Measurements from ENCODE around the gene DDB1. TPM values are rescaled to one million over a fixed set of nuclear protein-coding genes. Genes with fewer than 3 reads are reported as not detected.

DDB1 gene
- total and polyA plus RNA-seq, 2 of the 13 experiments (the other 11 are each of a cell fraction or from before 2014, with no cell fraction given), result 217 to 266 TPM

DNA sequence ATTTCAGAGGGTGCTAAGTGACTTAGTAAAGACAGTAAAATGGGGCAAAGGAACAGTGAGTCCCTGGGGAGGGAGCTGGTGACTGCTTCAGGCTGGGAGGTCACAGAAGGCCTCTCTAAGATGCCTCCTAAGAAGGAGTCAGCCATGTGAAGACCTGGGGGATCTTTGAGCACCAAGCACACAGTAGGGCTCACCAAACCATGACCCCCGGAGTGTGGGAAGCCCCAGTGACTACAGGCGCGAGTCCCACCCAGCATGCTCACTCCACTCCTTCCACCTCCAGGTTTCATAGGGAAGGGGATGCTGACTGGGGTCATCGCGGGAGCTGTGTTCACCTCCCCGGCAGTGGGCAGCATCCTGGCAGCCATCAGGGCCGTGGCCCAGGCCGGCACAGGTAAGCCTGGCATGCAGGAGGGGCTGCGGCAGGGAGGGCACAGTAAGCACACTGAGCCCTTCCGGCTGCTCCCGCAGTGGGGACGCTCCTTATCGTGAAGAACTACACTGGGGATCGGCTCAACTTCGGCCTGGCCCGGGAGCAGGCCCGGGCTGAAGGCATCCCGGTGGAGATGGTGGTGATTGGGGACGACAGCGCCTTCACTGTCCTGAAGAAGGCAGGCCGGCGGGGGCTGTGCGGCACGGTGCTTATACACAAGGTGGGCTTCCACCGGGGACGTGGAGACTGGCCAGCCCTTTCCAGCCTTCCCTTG lies 6.0 kb upstream of the DDB1 start (continued):
- TF ChIP-seq ZBTB3 (CRISPR knock-in tag; IDR thresholded peaks at IDR 0.05; ENCODE audit: borderline replicate concordance, low read depth), result no peak
- no peak for TF ChIP-seq TMF1 (CRISPR knock-in tag; IDR thresholded peaks at IDR 0.05; ENCODE audit: low read depth)
- TF ChIP-seq ZNF781 (CRISPR knock-in tag; IDR thresholded peaks at IDR 0.05; ENCODE audit: borderline replicate concordance, not compliant biosample characterization), result no peak
- peak; percentile 61 for TF ChIP-seq AGO2 (optimal IDR thresholded peaks at IDR 0.05; ENCODE audit: low read depth, low read length)
- TF ChIP-seq CENPBD1 (CRISPR knock-in tag; IDR thresholded peaks at IDR 0.05; ENCODE audit: borderline replicate concordance, low read depth), result no peak
- TF ChIP-seq, protein P1, sequence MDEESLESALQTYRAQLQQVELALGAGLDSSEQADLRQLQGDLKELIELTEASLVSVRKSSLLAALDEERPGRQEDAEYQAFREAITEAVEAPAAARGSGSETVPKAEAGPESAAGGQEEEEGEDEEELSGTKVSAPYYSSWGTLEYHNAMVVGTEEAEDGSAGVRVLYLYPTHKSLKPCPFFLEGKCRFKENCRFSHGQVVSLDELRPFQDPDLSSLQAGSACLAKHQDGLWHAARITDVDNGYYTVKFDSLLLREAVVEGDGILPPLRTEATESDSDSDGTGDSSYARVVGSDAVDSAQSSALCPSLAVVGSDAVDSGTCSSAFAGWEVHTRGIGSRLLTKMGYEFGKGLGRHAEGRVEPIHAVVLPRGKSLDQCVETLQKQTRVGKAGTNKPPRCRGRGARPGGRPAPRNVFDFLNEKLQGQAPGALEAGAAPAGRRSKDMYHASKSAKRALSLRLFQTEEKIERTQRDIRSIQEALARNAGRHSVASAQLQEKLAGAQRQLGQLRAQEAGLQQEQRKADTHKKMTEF (CRISPR knock-in tag; IDR thresholded peaks at IDR 0.05), result no peak
- no peak for TF ChIP-seq PHF21A (CRISPR knock-in tag; IDR thresholded peaks at IDR 0.05)

DNA sequence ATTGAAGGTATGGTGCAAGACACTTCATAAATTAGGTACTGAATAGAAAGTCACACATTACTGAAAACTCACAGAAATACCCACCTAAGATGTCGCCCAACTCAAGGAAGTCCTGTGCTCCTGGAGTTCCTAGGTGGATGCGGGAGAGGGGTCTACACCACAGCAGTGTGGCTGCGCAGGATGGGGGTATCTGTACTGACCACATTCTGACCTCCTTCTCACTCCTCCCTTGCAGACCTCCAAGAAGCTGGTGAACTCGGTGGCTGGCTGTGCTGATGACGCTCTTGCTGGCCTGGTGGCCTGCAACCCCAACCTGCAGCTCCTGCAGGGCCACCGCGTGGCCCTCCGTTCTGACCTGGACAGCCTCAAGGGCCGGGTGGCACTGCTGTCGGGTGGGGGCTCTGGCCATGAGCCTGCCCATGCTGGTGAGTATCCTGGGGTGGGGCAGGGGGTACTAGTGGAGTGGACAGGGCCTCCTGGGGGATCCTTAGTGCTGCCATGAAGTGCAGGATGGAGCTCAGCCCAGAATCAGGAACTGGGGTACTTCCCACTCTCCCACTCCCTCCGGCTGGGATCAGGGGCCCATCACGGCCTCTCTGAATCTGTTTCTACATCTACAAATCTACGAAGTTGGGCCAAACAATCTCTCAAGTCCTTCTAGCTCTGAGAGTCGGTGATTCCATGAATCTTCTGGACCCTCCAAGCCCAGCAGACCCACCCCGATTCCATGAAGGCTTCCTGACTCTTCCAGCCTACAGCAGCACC lies 5.0 kb upstream of the DDB1 start:
- intact Hi-C loops (cut with micrococcal nuclease; ENCODE audit: unreplicated experiment) (loop anchor here (2.0 to 10.0 kb wide), 2 partner anchors 55 to 83 kb away; partner anchors contain the start of gene TMEM216), in situ Hi-C loops (cut with HindIII; ENCODE audit: extremely low pct_ligation_motif_present, low pct_unique_long_range_greater_than_20kb) (loop anchor here (5.0 kb wide), 1 partner anchor 49 kb away; no protein-coding TSS in a partner anchor)
- no TSS peak for BruUV-seq (replicated peaks)
- Histone ChIP-seq H3K4me2 (ENCODE audit: low read depth, low read length) (no peak overlapping the region), H3K4me3 (replicated peaks in 1 of 3; ENCODE audit: insufficient read depth in 1 of 3, low read depth in 2 of 3, low read length in 3 of 3) (no peak overlapping the region), H3K79me2 (ENCODE audit: insufficient read depth, low read length) (peaks cover 44% of the 10 kb centered on the region), H3K27me3 (ENCODE audit: control insufficient read depth in 1 of 2, insufficient read depth in 2 of 2, low read length in 2 of 2) (no peaks in the 10 kb centered on the region; a peak in 1 of 5 replicates), H3K4me1 (ENCODE audit: insufficient read depth, low read length) (peaks cover 33% of the 10 kb centered on the region), H4K20me1 (ENCODE audit: insufficient read depth, low read length) (0 out of 2 replicates have a peak, but pooled peaks cover 4% of the 10 kb centered on the region), H3K36me3 (replicated peaks in 1 of 2; ENCODE audit: control insufficient read depth in 1 of 2, insufficient read depth in 2 of 2, low read length in 2 of 2) (peaks cover 30 to 48% of the 10 kb centered on the region in 2 experiments), H3K27ac (ENCODE audit: extremely low read length, insufficient read depth, low read length) (no peak overlapping the region), H3K9me3 (ENCODE audit: low read length) (no peaks in the 10 kb centered on the region), H2AFZ (ENCODE audit: low read length) (no peak overlapping the region), H3K9ac (ENCODE audit: insufficient read depth, low read depth, low read length) (no peak overlapping the region)
- CTCF ChIA-PET (ENCODE audit: low intra/inter-chr PET ratio, low total read pairs), result interaction anchor here (4.1 kb wide), 1 partner anchor 47 kb away, joined by 69 read pairs; no protein-coding TSS in a partner anchor
- WGBS (ENCODE audit: low lambda C conversion rate), result 98% methylated on average over 11 of the region's 15 CpGs
- no peak for DNase-seq (ENCODE audit: low spot score)
- no peak for ATAC-seq
- POLR2A ChIA-PET, result interaction anchor here (1.0 to 1.3 kb wide), 4 partner anchors 11 to 54 kb away, joined by 3 to 5 read pairs (median 3); partner anchors contain the start of genes TMEM138 and TMEM216
- TF ChIP-seq AGO2 (optimal IDR thresholded peaks at IDR 0.05; ENCODE audit: low read depth, low read length) (peak; percentile 38), RBFOX2 (IDR thresholded peaks at IDR 0.05; ENCODE audit: low read depth, low read length) (peak; percentile 55; the same call in 1 of the 2 replicates), NFRKB (IDR thresholded peaks at IDR 0.05) (no peak), RBM22 (optimal IDR thresholded peaks at IDR 0.05; ENCODE audit: low read length) (peak; percentile 48)
- TF ChIP-seq, protein P2, sequence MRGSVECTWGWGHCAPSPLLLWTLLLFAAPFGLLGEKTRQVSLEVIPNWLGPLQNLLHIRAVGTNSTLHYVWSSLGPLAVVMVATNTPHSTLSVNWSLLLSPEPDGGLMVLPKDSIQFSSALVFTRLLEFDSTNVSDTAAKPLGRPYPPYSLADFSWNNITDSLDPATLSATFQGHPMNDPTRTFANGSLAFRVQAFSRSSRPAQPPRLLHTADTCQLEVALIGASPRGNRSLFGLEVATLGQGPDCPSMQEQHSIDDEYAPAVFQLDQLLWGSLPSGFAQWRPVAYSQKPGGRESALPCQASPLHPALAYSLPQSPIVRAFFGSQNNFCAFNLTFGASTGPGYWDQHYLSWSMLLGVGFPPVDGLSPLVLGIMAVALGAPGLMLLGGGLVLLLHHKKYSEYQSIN (CRISPR knock-in tag; IDR thresholded peaks at IDR 0.05; ENCODE audit: borderline replicate concordance), result no peak
- no peak for FAIRE-seq
